ENCODE results near the gene RAB3GAP2.
A peak's percentile ranks its signal among the peaks of the same experiment; 100 is the strongest.
"Not testable (repeated sequence)": the region's sequence is repeated elsewhere in the genome, so short reads cannot be mapped to it uniquely, and the experiment has no call there.

RAB3GAP2 gene

DNA sequence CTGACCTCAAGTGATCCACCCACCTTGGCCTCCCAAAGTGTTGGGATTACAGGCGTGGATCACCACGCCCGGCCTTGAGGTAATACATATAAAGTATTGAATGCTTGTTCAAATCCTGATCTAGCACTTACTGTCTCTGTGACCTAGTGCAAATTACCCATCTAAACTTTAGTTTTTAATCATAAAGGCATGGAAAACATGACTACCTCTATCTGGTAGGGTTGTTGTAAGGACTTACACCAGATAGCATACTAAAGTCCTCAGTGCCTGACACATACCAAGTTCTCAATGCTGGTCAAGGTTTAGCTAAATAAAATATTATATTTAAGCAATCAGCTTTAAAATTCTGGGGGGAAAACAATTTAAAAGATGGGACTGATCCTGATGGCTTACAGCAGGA, 38.3 kb downstream of the RAB3GAP2 start:
- no peak for DNase-seq

DNA sequence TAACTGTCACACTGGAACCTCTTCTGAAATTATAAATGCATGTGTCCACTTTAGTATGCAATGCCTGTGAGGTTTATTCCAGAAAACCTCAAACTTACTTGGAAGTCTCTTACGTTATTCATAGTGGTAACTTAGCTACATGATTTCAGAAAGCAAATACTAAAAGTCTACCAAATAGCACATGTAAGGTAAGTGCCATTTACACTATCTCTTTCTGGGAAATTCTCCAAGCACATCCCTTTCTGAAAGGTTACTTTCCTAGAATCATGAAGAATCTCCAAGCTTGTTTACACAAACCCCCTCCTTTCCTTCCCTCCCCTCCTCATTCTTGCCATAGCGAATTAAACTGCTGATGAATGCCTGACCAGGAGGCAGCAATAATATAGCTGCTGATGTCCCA, 42.5 kb downstream of the RAB3GAP2 start:
- no peak for DNase-seq

- DNase-seq, result no peak
These were observed 44.9 kb downstream of the RAB3GAP2 start for GRCh38 chr1:220227393-220227792.

DNA sequence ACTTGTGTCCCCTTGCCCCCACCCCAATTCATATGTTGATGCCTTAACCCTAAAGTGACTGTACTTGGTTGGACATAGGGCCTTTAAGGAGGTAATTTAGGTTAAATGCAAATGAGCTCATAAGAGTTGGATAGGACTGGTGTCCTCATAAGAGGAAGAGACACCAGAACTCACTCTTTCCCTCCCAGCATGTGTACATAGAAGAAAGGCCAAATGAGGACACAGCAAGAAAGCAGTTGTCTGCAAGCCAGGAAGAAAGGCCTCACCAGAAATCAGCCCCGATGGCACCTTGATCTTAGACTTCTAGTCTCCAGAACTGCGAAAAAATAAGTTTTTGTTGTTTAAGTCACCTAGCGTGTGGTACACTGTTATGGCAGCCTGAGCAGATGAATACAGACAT, 45.5 kb downstream of the RAB3GAP2 start:
- DNase-seq, result no peak

GRCh38 chr1:220225957-220226356, 46.3 kb downstream of the RAB3GAP2 start:
- DNase-seq, result no peak

DNA sequence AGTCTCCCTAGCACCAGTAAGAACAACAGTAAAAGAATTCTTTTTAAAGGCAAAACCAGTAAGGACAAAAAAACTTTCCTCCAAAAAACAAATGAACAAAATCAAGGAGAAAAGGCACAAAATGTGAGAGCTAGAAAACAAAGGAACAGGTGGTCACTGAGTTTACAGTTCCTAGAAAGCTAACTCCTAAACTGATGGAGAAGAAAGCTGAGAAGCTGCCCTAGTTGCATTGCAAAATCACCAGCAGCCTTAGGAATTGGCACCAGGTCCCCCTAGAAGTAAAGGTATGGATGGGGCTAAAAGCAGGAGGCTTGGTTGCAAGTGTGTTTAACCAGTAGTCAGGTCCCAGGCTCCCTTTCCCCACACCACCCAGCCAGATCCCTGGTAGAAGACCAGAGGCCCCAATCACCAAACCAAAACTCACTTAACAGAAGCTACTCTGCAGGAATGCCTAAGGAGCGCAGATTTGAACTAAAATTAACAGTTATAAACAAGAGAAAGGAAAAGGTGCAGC, 47.6 kb downstream of the RAB3GAP2 start:
- DNase-seq, result no peak

DNA sequence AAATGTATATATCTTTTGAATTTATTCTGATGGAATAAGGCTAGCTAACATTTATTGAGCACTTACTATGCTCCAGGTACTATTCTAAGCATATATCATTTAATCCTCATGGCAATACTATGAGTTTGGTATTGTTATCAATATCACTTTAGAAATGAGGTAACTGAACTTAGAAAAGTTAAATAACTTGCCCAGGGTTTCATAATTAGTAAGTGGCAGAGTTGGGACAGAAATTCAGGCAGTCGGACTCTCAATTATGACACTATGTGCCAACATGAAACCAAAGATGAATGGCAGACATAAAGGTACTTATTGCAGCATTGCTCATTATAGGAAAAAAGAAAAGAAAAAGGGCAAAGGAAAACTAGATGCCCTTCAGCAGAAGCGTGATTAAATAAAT, 48.2 kb downstream of the RAB3GAP2 start:
- DNase-seq, result no peak

- no peak for DNase-seq
These were observed 49.3 kb downstream of the RAB3GAP2 start for GRCh38 chr1:220222939-220223338.

DNA sequence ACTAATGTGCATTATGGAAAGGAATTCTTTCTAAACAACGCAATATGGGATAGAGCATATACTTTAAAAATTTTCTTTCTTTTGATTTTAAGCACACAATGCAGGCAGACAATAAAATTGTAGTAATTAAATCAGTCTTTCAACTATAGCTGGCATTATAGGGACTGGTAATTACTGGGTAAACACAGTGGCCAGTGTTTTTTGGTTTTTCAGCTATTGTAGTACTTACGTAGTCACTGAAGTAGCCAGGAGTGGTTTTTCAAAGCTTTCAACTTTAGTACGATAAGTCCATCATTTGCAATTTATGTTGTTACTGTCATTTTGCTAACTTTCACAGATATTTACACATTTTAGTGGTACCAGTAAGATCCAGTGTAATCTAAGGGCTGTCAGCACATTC, 50.6 kb downstream of the RAB3GAP2 start:
- DNase-seq, result no peak

DNA sequence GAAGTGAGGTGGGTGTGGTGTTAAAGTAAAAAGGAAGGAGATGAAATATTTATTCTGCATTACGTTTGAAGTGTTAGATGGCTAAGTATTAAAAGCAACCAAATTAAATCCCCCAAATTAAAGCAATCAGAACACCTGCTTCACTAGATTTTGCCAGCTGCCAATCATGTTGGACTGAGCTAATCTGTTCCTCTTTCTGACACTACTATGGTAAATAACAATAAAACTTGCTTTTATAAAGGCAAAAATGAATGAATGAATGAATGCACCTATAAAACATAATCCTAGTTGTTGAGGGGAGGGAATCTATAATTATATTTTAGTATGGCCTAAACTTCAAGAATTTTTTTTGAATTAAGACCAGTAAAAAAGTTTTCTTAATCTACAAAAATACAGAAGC, 51.0 kb downstream of the RAB3GAP2 start:
- no peak for DNase-seq

DNA sequence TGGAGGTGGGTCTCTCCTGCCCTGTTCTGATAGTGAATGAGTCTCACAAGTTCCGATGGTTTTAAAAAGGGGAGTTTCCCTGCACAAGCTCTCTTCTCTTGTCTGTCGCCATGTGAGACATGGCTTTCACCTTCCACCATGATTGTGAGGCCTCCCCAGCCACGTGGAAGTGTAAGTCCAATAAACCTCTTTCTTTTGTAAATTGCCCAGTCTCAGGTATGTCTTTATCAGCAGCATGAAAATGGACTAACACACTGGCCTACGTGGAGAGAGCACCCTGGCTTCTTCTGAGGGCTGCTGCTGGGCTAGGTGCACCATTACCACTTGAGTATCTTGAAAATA, 51.6 kb downstream of the RAB3GAP2 start:
- DNase-seq, result not testable (repeated sequence)

DNA sequence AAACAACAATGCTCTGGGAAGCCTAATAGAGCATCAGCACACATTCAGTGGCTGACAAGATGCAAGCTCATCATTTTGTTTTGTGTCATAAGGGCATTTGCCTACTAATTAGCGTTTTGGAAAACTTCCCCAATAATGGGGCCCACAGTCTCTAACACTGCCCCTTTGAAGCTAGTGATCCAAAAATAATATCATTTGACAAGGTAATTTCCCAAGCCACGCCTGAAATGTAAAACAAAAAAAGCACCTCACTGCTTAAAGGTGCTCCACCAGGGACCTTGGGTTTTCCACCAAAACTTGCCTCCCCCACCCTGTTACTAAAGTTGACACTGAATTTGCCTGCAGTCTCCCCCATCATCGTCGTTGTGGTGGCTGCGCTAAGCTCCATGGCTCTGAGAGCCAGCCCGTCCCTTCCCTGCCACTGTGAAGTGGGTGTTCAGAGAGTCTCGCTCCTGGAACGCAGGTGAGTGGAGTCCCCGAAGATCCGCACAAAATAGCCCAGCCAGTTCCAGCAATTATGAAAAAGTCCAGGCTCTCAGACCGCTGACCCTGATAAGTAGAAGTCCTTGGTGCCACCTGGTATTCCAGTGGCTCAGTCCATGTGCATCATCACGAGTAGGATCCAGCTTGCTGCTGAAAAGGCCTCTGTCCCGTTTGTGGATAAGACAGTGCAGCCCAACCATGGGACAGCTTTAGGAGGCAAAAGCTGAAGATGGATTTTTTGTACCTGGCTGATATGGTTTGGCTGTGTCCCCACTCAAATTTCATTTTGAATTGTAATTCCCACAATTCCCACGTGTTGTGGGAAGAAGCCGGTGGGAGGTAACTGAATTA, 52.2 kb downstream of the RAB3GAP2 start:
- no peak for DNase-seq

DNA sequence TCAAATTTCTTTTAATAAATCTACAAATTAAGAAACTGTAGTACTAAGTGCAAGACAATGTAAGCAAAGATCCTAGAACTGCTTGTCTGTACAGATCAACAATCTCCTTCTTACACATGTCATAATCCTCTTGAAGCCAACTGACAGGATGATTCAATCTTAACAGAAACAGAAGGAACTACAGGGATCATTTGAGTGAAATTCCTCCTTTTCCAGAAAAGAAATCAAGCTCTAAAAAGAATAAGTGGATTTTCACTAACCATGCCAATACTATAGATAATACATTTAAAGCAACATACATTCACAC, 53.2 kb downstream of the RAB3GAP2 start:
- no peak for DNase-seq

DNA sequence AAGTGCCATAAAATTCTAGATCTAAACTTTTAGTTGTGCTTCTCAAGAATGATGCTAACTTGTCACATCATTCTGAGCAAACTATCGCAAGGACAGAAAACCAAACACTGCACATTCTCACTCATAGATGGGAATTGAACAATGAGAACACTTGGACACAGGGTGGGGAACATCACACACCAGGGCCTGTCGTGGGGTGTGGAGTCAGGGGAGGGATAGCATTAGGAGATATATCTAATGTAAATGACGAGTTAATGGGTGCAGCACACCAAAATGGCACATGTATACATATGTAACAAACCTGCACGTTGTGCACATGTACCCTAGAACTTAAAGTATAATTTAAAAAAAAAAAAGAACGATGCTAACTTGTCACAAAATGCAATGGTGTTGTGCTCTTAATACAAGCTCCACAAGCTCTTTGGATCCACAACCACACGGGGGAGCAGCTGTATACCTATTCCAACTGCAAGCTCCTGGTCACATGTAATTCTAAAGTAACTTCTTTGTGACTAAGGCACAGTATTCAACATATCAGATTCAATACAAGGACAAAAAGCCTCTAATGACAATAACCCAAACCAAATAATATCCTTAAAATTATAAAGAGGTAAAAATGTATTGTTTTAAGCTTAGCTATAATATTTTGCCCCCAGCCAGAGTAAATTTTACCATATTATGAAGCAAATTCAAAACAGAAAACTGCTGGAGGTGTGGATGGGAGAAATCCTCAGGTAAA, 53.7 kb downstream of the RAB3GAP2 start:
- peak; percentile 58 for DNase-seq

GRCh38 chr1:220217383-220217988, 54.8 kb downstream of the RAB3GAP2 start:
- DNase-seq, result no peak

- no peak for DNase-seq
These were observed 58.8 kb downstream of the RAB3GAP2 start for GRCh38 chr1:220213382-220213983.

- DNase-seq, result no peak
These were observed 64.8 kb downstream of the RAB3GAP2 start for GRCh38 chr1:220207411-220207810.

- DNase-seq, result not testable (repeated sequence)
These were observed 67.5 kb downstream of the RAB3GAP2 start for GRCh38 chr1:220204758-220205157.

DNA sequence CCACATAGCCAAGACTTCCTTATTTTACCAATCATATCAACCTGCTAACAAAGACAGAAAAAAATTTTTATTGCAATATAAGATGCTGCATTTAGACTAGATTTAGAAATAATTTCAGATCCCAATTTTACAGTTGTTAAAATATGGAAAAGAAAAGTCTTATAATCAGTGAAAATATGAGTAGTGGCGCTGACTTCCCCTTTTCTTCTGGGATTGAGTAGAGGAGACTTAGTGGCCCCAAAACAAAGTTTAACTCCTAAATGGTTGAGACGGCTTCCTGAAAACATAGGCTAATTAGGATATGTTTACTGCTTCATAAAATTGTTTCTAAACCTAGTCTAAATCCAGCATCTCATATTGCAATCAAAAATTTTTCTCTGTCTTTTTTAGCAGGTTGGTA, 68.4 kb downstream of the RAB3GAP2 start:
- no peak for DNase-seq

DNA sequence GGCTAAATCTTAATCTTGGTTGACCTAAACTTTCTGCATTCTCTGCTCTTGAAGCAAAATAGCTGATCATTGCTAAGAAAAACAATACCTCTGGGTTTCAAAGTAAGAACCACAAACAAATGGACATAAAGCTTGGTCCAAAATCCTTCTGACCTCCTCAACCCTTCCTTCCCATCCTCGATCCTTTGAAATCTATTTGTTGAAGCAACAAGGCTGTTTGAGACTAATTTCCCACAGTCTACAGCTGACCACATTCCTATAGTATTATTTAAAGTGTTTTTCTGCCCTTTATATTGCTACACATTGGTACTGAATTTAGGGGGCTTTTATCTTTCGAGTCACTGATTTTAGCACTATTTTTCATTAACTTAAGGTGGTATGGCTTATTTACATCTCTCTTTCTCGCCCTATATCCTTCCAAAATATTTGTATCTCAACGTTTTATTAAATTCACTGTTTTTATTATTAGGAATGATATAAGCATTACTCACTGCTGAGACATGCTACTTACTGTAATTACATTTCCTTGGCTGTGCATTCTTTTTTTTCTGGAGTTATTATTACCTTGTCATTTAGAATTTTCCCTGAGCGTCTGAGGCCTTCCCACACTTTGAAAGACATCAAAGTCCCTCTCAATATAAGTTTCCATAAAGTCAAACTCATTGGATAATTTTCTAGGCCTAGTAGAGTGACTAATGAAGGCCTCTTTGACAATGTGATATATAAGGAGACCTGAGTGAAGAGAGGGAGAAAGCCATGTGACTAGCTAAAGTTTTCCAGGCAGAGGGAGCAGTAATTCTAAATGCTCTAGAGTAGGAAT, 73.9 kb downstream of the RAB3GAP2 start:
- DNase-seq, result no peak

GRCh38 chr1:220195701-220196100, 76.6 kb downstream of the RAB3GAP2 start:
- no peak for DNase-seq

DNA sequence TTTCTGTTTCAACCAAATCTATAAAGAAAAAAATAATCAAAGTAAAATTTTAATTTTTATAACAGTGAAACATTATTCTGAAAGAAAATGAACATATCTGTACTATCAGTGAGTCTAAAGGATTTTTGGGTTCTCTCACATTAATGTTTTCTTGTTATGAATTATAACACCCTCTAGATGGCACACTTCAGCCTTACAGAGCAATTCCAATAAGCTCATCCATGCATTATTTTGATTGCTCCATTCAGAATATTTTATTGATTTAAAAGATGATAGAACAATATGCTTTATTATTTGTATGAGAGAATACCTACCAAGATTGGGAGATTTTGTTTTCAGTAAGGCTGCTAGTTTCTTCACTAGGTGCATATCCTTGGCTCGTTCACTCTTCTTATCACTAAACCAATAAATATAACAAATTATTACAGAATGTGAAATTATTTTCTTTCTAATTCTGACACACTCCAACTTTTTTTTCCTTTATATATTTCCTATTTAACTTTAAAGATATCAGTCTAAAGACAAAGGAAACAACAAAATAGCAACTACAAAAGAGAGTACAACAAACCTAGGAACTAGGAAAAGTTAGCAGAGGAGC, 82.4 kb downstream of the RAB3GAP2 start:
- peak; percentile 22 for DNase-seq

All from fibroblast of skin of right biceps (primary cell).